ENCODE data around the gene GTPBP4. TPM values are rescaled to one million over a fixed set of nuclear protein-coding genes. Genes with fewer than 3 reads are reported as not detected.

Gene GTPBP4
- total RNA-seq, 1 donor: 27.1 TPM

DNA sequence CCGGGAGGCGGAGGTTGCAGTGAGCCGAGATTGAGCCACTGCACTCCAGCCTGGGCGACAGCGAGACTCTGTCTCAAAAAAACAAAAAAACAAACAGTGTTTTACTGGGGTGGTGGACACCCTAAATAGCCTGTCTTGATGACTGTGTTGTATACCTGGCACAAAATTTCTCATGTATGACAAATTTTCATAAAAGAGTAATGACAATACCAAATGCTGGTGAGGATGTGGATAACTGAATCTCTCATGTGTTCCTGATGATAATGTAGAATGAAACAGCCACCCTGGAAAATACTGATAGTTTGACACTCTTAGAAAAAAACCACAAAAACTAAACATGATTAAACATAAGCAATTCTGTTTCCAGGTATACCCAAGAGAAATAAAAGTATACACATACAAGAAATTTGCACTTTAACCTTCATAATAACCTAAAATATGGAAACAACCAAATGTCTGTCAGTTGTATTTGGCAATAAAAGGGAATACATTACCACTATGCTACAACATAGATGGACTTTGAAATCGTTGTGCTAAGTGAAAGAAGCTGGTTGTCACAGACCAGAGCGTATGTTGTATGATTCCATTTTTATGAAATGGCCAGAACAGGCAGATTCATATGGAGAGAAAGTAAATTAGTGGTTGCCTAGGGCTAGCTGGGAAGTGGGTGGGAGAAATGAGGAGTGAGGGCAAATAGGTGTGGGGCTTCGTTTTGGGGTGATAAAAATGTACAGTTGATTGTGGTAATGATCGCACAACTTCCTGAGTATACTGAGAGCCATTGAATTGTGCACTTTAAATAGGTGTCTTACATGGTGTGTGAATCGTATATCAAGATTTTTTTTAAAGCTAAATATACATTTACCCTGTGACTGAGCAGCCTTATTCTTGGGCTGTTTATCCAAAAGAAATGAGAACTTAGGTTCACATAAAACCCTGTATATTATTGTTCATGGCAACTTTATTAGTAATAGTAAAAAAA lies 80.4 kb downstream of the GTPBP4 start:
- peaks cover 17% of the 10 kb centered on the region for H3K36me3 ChIP-seq (ENCODE audit: insufficient read depth, low read length)
- peaks cover 24% of the 10 kb centered on the region for H4K20me1 ChIP-seq (ENCODE audit: insufficient read depth, low read length)
- TF ChIP-seq, protein P1, sequence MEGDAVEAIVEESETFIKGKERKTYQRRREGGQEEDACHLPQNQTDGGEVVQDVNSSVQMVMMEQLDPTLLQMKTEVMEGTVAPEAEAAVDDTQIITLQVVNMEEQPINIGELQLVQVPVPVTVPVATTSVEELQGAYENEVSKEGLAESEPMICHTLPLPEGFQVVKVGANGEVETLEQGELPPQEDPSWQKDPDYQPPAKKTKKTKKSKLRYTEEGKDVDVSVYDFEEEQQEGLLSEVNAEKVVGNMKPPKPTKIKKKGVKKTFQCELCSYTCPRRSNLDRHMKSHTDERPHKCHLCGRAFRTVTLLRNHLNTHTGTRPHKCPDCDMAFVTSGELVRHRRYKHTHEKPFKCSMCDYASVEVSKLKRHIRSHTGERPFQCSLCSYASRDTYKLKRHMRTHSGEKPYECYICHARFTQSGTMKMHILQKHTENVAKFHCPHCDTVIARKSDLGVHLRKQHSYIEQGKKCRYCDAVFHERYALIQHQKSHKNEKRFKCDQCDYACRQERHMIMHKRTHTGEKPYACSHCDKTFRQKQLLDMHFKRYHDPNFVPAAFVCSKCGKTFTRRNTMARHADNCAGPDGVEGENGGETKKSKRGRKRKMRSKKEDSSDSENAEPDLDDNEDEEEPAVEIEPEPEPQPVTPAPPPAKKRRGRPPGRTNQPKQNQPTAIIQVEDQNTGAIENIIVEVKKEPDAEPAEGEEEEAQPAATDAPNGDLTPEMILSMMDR (IDR thresholded peaks at IDR 0.05; ENCODE audit: extremely low read depth, low read depth, low read length): no peak
- H3K27me3 ChIP-seq (ENCODE audit: insufficient read depth, low read length): no peaks in the 10 kb centered on the region
- H2AFZ ChIP-seq (ENCODE audit: low read length): no peak overlapping the region
- H3K9me3 ChIP-seq (ENCODE audit: low read depth, low read length): no peaks in the 10 kb centered on the region
- H3K27ac ChIP-seq (ENCODE audit: low read depth, low read length): no peak overlapping the region
- no peak for DNase-seq (ENCODE audit: insufficient read length, low spot score, missing footprints)
- H3K4me3 ChIP-seq (ENCODE audit: insufficient read depth, low read length): no peak overlapping the region
- H3K4me1 ChIP-seq (ENCODE audit: insufficient read depth, low read length): peaks cover 5% of the 10 kb centered on the region
- H3K4me2 ChIP-seq (ENCODE audit: insufficient read depth, low read length): no peak overlapping the region
- peaks cover 76% of the 10 kb centered on the region for H3K79me2 ChIP-seq (ENCODE audit: insufficient read depth, low read length)

Other genes starting within 250 kb of the GTPBP4 start
- gene LARP4B, start 56.7 kb upstream of the GTPBP4 start, total RNA-seq: 44.5 and 46.0 TPM in 2 replicates
- gene IDI2, start 37.4 kb downstream of the GTPBP4 start, total RNA-seq: not detected in 2 replicates
- 104 and 123 TPM in 2 replicates for gene IDI1, start 60.7 kb downstream of the GTPBP4 start, total RNA-seq
- gene WDR37, start 68.0 kb downstream of the GTPBP4 start, total RNA-seq: 18.8 and 20.6 TPM in 2 replicates

Data from osteoblast (primary cell).